OCI-LY1 (cell line): ENCODE data around the gene COBL.

Source experiments
- H2AFZ ChIP-seq: fragments of 200-600 bp; sonication (generic), shearing (Covaris generic); 2 replicates; pipeline ENCODE4 v1.6.0; 2014; ENCODE audit warnings: antibody characterized with exemption, mild to moderate bottlenecking, low read length
- H3F3A ChIP-seq: fragments of 200-600 bp; sonication (generic), shearing (Covaris generic); 2 replicates; pipeline ENCODE4 v1.6.0; 2014; ENCODE audit warnings: mild to moderate bottlenecking, antibody characterized with exemption, low read length, moderate library complexity; ENCODE audit not compliant: insufficient read depth
- H3K27ac ChIP-seq: fragments of 200-600 bp; sonication (generic); 2 replicates; pipeline ENCODE4 v1.5.1; 2014; ENCODE audit warnings: low read length, mixed run types, mild to moderate bottlenecking, low read depth; ENCODE audit not compliant: poor library complexity, severe bottlenecking
- H3K27me3 ChIP-seq: fragments of 200-600 bp; sonication (generic); 2 replicates; pipeline ENCODE4 v1.6.0; 2014; ENCODE audit warnings: antibody characterized with exemption, mild to moderate bottlenecking, low read length, moderate library complexity; ENCODE audit not compliant: insufficient read depth
- H3K36me3 ChIP-seq: fragments of 200-600 bp; sonication (generic); 2 replicates; pipeline ENCODE4 v1.6.1; 2014; ENCODE audit warnings: mild to moderate bottlenecking, antibody characterized with exemption, low read length, moderate library complexity, mixed read lengths; ENCODE audit not compliant: insufficient read depth
- H3K4me1 ChIP-seq: fragments of 200-600 bp; sonication (generic); 2 replicates; pipeline ENCODE4 v1.5.1; 2014; ENCODE audit warnings: mild to moderate bottlenecking, low read length, moderate library complexity; ENCODE audit not compliant: insufficient read depth, severe bottlenecking
- H3K4me2 ChIP-seq: fragments of 200-600 bp; sonication (generic), shearing (Covaris generic); 2 replicates; pipeline ENCODE4 v1.6.1; 2014; ENCODE audit warnings: low read length
- H3K4me3 ChIP-seq: fragments of 200-600 bp; sonication (generic); 2 replicates; pipeline ENCODE4 v1.5.1; 2014; ENCODE audit warnings: low read length, low read depth, mild to moderate bottlenecking, mixed read lengths; ENCODE audit not compliant: poor library complexity, severe bottlenecking
- H3K79me2 ChIP-seq: fragments of 200-600 bp; shearing (Covaris generic); 2 replicates; pipeline ENCODE4 v1.6.1; 2016; ENCODE audit warnings: mixed run types, low read length, mixed read lengths; ENCODE audit not compliant: insufficient read depth
- H3K9ac ChIP-seq: fragments of 200-600 bp; sonication (generic), shearing (Covaris generic); 2 replicates; pipeline ENCODE4 v1.6.1; 2014; ENCODE audit warnings: mild to moderate bottlenecking, low read length, mixed read lengths
- H3K9me2 ChIP-seq: fragments of 200-600 bp; sonication (generic), shearing (Covaris generic); 2 replicates; pipeline ENCODE4 v1.6.1; 2014; ENCODE audit warnings: low read depth, mild to moderate bottlenecking, low read length, mixed read lengths
- H3K9me3 ChIP-seq: fragments of 200-600 bp; shearing (Covaris generic); 2 replicates; pipeline ENCODE4 v1.6.1; 2014; ENCODE audit warnings: low read length, mixed read lengths
- H4K20me1 ChIP-seq: fragments of 200-600 bp; sonication (generic), shearing (Covaris generic); 2 replicates; pipeline ENCODE4 v1.6.0; 2016; ENCODE audit warnings: mild to moderate bottlenecking, low read length; ENCODE audit not compliant: insufficient read depth
- EZH2 ChIP-seq: fragments of 200-600 bp; sonication (generic), shearing (Covaris generic); IDR thresholded peaks from 2 replicates; pipeline ENCODE4 v1.8.0; 2017; ENCODE audit warnings: borderline replicate concordance, mixed run types, mild to moderate bottlenecking, antibody characterized with exemption, low read length, moderate library complexity, mixed read lengths
- TF ChIP-seq, protein P1 (sequence below): fragments of 200-600 bp; sonication (generic), shearing (Covaris generic); IDR thresholded peaks from 2 replicates; pipeline ENCODE4 v1.5.1; 2017; ENCODE audit warnings: mild to moderate bottlenecking, antibody characterized with exemption, low read length, moderate library complexity, mixed read lengths

Gene COBL

DNA sequence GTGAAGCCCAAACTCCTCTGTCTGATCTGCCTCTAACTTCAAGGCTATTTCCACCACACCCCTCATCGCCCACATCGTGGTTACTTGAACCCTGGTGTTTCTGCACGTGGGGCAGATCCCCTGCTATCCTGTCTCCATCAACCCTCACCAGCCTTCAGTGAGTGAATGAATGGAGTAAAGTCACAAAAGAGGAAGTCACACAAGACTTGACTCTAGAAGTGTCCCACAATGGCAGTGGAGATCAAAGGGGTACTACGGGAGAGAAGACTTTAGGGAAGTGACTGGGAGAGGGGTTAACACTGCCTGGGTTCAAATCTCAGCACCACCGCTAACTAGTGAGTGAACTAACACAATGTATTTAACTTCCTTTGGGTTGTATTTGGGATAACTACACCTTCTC, 85.9 kb downstream of the COBL start:
- no peak overlapping the region for H3K9ac ChIP-seq
- H3K4me2 ChIP-seq, result no peak overlapping the region
- H3K36me3 ChIP-seq, result no peaks in the 10 kb centered on the region
- no peaks in the 10 kb centered on the region for H3K79me2 ChIP-seq
- no peaks in the 10 kb centered on the region for H3K4me1 ChIP-seq
- no peak overlapping the region for H3K4me3 ChIP-seq
- no peak for TF ChIP-seq EZH2
- TF ChIP-seq, protein P1, sequence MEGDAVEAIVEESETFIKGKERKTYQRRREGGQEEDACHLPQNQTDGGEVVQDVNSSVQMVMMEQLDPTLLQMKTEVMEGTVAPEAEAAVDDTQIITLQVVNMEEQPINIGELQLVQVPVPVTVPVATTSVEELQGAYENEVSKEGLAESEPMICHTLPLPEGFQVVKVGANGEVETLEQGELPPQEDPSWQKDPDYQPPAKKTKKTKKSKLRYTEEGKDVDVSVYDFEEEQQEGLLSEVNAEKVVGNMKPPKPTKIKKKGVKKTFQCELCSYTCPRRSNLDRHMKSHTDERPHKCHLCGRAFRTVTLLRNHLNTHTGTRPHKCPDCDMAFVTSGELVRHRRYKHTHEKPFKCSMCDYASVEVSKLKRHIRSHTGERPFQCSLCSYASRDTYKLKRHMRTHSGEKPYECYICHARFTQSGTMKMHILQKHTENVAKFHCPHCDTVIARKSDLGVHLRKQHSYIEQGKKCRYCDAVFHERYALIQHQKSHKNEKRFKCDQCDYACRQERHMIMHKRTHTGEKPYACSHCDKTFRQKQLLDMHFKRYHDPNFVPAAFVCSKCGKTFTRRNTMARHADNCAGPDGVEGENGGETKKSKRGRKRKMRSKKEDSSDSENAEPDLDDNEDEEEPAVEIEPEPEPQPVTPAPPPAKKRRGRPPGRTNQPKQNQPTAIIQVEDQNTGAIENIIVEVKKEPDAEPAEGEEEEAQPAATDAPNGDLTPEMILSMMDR, result no peak
- no peak overlapping the region for H3K27ac ChIP-seq
- no peaks in the 10 kb centered on the region for H3K9me3 ChIP-seq
- H4K20me1 ChIP-seq, result no peaks in the 10 kb centered on the region
- H2AFZ ChIP-seq, result no peak overlapping the region
- H3F3A ChIP-seq, result no peaks in the 10 kb centered on the region
- H3K9me2 ChIP-seq, result no peaks in the 10 kb centered on the region
- no peaks in the 10 kb centered on the region for H3K27me3 ChIP-seq

DNA sequence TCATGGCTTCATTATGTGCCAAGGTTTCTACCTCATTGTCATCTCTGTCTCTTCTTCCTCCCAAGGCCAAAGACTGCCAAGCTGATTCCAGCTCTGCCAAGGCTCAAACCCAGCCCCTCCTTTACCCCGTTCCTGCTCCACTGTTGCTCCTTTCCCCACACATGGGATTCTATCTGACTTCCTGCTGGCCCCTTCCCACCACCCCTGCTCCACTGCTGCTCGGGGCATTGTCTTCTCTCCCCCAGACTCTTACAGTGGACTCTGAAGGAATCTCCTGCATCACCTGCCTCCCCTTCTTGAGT, 86.3 kb downstream of the COBL start:
- Histone ChIP-seq H4K20me1 (no peaks in the 10 kb centered on the region), H3K4me1 (no peaks in the 10 kb centered on the region), H3K27ac (no peak overlapping the region), H3K4me3 (no peak overlapping the region), H3K9me3 (no peaks in the 10 kb centered on the region), H3K79me2 (no peaks in the 10 kb centered on the region), H3K27me3 (no peaks in the 10 kb centered on the region), H3K9me2 (no peaks in the 10 kb centered on the region), H3K4me2 (no peak overlapping the region), H3F3A (no peaks in the 10 kb centered on the region), H3K36me3 (no peaks in the 10 kb centered on the region), H2AFZ (no peak overlapping the region), H3K9ac (no peak overlapping the region)
- no peak for TF ChIP-seq EZH2
- TF ChIP-seq, protein P1, result no peak

DNA sequence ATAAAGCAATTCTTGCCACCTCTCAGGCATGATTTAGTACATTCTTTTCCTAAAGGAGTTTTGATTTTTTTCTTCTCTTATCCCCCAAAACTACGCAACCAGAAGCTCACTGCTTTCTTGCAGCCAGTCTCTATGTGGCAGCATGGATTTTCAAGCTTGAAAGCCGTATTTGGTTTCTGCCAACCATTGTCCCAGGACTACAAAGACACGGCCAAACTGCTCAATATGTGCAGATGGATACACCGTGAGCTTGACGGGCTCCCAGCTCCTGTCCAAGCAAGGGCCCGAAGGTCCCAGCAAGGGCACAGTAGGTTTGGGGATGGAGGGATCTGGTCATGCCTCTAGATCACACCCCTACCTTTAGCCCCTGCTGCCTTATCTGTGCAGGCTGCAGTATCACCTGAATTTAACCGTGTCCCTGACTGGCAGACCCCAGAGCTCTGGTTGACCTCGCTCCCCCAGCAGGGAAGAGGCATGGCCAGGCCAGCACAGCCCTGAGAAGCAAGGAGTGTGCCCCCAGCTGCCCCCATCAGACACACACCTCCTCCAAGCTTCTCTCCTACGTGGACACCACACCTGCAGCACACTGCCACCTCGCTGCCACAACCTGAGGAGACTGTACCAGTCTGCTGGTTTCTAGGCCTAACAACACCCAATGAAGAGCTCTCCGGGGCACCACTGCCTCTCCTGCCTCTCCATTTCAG, 86.8 kb downstream of the COBL start:
- Histone ChIP-seq H3K4me1 (no peaks in the 10 kb centered on the region), H3K9me2 (no peaks in the 10 kb centered on the region), H3K79me2 (no peaks in the 10 kb centered on the region), H4K20me1 (no peaks in the 10 kb centered on the region), H3K9me3 (no peaks in the 10 kb centered on the region), H2AFZ (no peak overlapping the region), H3K36me3 (no peaks in the 10 kb centered on the region), H3K4me3 (no peak overlapping the region), H3K9ac (no peak overlapping the region), H3K4me2 (no peak overlapping the region), H3F3A (no peaks in the 10 kb centered on the region), H3K27ac (no peak overlapping the region), H3K27me3 (no peaks in the 10 kb centered on the region)
- no peak for TF ChIP-seq EZH2
- TF ChIP-seq, protein P1, result no peak
